BJ (cell line): Measurements from ENCODE around the gene CELF2. TPM values are rescaled to one million over a fixed set of nuclear protein-coding genes. Genes with fewer than 3 reads are reported as not detected.
A peak's percentile ranks its signal among the peaks of the same experiment; 100 is the strongest.

Source experiments
- CTCF ChIA-PET: fragments of 350-600 bp; formaldehyde crosslinking; extraction: SDS; loops from one replicate; lab custom pipeline; 2021; ENCODE audit warnings: antibody characterized with exemption, inconsistent platforms; lab: Yijun Ruan, JAX
- POLR2A ChIA-PET: fragments of 300-600 bp; sonication (Branson Sonifier 250); formaldehyde crosslinking; extraction: SDS; loops from one replicate; lab custom pipeline; 2021; ENCODE audit warnings: antibody characterized with exemption; lab: Charles Lee
- DNase-seq: peaks from one replicate; pipeline ENCODE4 v3.0.0-alpha.2; 2011; ENCODE audit warnings: low read depth
- H3K27me3 ChIP-seq: 2 replicates; pipeline ENCODE4 v1.6.0; 2011; ENCODE audit warnings: low read length; ENCODE audit not compliant: control insufficient read depth, insufficient read depth
- H3K36me3 ChIP-seq: 2 replicates; pipeline ENCODE4 v1.5.1; 2011; ENCODE audit warnings: low read length; ENCODE audit not compliant: control insufficient read depth, insufficient read depth
- H3K4me3 ChIP-seq: 2 replicates; pipeline ENCODE4 v1.5.1; 2011; ENCODE audit warnings: low read depth, mild to moderate bottlenecking, control low read depth, low read length
- polyA plus RNA-seq: library from polyadenylated mRNA; depleted of rRNA; stranded (reverse); fragments of >200 nt; gene quantifications from 2 replicates; pipeline ENCODE4 v1.2.3, GENCODE V29; 2011
- TF ChIP-seq, protein P1 (sequence below): IDR thresholded peaks from 2 replicates; pipeline ENCODE4 v1.5.1; 2011; ENCODE audit warnings: low read depth, mild to moderate bottlenecking, control low read depth, inconsistent platforms, low read length, moderate library complexity; ENCODE audit not compliant: insufficient read depth

CELF2 gene
- polyA plus RNA-seq, 1 experiment: 8.8 TPM

DNA sequence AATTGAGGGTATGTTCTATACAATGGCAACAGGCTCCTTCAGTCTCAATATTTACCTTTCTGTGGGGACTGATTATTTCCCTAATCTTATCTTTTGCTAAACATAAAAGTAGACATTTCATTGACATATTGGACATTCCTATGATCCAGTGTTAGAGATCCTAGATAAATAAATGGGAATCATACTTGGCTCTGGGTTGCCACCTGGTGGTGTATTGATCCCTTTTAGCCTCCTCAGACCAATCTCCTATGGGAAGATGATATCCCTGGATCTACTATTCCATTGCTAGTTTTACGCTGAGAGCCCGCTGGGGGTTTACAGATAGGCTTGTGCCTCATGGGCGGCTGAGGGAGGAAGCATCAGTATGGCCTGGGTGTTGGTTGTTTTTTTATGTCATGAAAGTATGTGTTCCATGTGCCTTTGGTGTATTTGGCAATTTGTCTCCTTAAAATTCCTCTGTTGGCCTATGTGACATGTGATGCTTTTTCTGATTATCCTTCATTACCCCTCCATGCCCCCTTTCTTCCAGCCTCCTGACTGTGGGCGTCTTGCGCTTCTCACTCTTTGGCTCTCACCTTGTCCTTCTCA is 18.8 kb downstream of the CELF2 start:
- Histone ChIP-seq H3K4me3 (no peak overlapping the region), H3K27me3 (no peaks in the 10 kb centered on the region), H3K36me3 (no peaks in the 10 kb centered on the region)
- CTCF ChIA-PET: interaction anchor here (0.6 to 2.7 kb wide), 16 partner anchors 8 to 1694 kb away, joined by 3 to 10 read pairs (median 5); no protein-coding TSS in a partner anchor
- POLR2A ChIA-PET: no interaction called here
- no peak for DNase-seq
- TF ChIP-seq, protein P1, sequence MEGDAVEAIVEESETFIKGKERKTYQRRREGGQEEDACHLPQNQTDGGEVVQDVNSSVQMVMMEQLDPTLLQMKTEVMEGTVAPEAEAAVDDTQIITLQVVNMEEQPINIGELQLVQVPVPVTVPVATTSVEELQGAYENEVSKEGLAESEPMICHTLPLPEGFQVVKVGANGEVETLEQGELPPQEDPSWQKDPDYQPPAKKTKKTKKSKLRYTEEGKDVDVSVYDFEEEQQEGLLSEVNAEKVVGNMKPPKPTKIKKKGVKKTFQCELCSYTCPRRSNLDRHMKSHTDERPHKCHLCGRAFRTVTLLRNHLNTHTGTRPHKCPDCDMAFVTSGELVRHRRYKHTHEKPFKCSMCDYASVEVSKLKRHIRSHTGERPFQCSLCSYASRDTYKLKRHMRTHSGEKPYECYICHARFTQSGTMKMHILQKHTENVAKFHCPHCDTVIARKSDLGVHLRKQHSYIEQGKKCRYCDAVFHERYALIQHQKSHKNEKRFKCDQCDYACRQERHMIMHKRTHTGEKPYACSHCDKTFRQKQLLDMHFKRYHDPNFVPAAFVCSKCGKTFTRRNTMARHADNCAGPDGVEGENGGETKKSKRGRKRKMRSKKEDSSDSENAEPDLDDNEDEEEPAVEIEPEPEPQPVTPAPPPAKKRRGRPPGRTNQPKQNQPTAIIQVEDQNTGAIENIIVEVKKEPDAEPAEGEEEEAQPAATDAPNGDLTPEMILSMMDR: peak; percentile 71

DNA sequence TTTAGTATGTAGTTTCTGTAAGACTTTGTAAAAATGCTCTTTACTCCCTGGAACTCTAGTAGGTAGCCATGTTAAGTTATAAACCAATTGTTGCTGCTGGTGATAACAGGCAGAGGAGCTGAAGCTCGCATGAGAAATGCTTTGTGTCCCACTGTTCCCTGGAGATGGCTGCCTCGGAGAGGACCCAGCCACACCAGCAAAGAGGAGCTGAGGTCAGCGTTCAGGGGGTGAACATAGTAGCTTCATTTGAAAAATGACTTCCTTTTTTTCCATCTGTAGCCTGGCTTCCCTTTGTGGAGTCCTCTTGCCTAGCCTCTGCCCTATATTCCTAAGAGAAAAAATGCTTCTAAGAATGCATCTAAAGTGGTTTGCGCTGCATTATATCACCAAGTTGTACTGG is 20.3 kb downstream of the CELF2 start:
- no peak for DNase-seq
- POLR2A ChIA-PET: no interaction called here
- TF ChIP-seq, protein P1: no peak
- CTCF ChIA-PET: interaction anchor here (0.7 to 2.7 kb wide), 7 partner anchors 7 to 360 kb away, joined by 3 to 7 read pairs (median 5); no protein-coding TSS in a partner anchor
- no peak overlapping the region for H3K4me3 ChIP-seq
- H3K36me3 ChIP-seq: no peaks in the 10 kb centered on the region
- H3K27me3 ChIP-seq: no peaks in the 10 kb centered on the region

DNA sequence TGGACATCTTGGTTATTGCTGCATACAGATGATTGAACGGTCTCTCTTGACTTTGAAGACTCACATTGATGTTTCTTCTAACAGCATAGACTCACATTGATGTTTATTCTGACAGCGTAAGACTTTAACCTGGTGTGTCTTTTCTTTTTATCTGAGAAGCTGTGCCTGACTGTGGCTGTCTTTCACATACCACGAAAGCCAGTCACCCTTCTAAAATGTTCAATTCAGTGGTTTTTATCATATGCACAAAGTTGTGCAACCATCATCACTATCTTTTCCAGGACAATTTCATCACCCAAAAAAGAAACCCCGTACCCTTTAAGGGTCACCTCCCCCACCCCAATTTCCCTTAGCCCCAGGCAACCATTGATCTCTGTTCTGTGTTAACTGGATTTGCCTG is 24.7 kb downstream of the CELF2 start:
- POLR2A ChIA-PET: no interaction called here
- DNase-seq: no peak
- Histone ChIP-seq H3K27me3 (no peaks in the 10 kb centered on the region), H3K4me3 (no peak overlapping the region), H3K36me3 (no peaks in the 10 kb centered on the region)
- TF ChIP-seq, protein P1: no peak
- CTCF ChIA-PET: no interaction called here

DNA sequence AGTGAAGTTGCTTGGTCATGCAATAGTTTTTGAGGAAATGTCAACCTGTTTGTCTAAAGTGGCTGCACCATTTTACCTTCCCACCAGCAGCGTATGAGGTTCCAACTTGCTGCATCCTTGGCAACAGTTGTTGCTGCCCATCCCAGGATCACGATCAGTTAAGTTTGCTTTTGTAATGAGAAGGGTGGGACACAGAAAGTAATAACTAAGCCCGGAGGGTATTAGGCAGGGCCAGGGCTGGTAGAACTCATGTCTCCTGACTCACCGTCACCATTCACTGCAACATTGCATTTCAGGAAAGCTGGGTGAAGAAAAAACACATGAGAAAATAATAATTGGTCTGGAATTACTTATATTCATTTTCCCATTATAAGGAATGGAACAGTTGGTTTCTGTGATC is 25.4 kb downstream of the CELF2 start:
- POLR2A ChIA-PET: no interaction called here
- Histone ChIP-seq H3K27me3 (no peaks in the 10 kb centered on the region), H3K36me3 (no peaks in the 10 kb centered on the region), H3K4me3 (no peak overlapping the region)
- DNase-seq: no peak
- TF ChIP-seq, protein P1: no peak
- CTCF ChIA-PET: no interaction called here

DNA sequence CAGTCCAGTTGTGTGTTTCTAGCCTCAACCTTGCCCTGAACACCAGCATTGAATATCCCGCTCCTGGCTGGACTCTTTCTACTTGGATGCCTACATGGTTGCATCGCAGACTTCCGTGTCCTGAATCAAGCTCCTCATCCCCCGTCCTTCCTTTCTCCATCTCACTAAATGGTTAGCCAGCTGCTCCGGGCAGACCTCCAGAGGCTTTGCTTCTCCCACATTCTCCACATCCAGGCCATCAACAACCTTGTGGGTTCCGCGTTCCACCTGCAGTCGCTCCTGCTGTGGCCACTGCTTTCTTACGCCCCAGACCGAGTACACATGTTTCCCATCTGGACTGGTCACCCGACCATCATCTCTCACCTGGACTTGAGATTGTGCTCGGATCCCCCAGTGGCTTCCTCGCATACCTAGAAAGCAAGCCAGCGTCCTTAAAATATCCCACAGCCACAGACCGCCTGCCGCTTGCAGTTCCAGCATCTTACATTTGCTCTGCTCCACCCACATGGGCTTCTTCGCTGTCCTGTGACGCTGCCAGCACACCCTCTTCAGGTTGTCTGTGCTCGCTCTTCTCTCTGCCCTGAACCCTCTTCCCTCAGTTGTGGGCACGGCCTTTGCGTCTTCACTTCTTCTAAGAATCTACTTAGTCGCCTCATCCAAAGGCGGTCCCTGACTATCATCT is 25.9 kb downstream of the CELF2 start:
- Histone ChIP-seq H3K4me3 (no peak overlapping the region), H3K27me3 (no peaks in the 10 kb centered on the region), H3K36me3 (no peaks in the 10 kb centered on the region)
- no peak for DNase-seq
- POLR2A ChIA-PET: no interaction called here
- TF ChIP-seq, protein P1: no peak
- CTCF ChIA-PET: interaction anchor here (0.9 kb wide), 1 partner anchor 8 kb away, joined by 3 read pairs; no protein-coding TSS in a partner anchor
